ENCODE measurements around the gene CTXND2.
"Not testable (repeated sequence)": the region's sequence is repeated elsewhere in the genome, so short reads cannot be mapped to it uniquely, and the experiment has no call there.

The CTXND2 gene

DNA sequence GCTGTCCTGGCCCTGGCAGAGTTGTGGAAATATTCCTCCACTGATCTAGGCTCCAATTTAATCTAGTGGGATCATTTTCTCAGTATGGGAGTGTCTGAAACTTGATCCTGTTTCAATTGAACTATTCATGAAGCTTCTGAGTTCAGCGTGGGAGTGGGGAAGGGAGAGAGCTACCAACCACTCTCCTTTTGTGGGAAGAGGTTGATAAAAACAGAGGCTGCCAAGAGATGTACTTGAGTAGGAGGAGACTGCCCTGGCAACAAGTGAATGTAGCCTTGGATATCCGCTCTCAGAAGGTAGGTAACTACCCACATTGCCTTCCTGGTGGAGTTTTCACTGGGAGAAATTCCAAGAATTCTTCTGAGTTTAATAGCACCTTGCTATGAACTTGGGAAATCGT, at the start of gene CTXND2:
Gene CTXND2 (plus strand): TSS at position 119 of the 400 bp plus-strand sequence. CDS start 25,179 bp downstream, outside the sequence.
- DNase-seq (ENCODE audit: low spot score) = no peak

GRCh38 chr1:150840850-150841249, 46.1 kb upstream of the CTXND2 start:
- not testable (repeated sequence) for DNase-seq (ENCODE audit: low spot score)

DNA sequence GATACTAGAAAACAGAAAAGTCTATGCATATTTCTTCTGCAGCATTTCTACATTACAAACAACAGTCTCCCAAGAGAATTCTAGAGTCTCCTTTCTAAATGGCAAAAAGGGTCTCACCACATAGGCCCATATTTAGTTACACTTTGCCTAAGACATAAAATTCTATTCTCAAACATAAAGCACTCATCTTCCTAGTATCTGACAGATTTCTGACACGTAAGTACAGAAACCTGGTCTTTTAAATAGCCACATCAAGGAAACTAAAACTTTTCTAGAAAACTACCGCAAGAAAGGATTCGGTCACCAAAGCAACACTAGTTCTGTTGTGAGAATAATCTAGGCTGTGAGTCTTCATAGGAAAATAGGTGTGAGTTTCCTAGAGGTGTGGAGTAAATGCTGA, 45.3 kb upstream of the CTXND2 start:
- DNase-seq (ENCODE audit: low spot score) = peak; percentile 3

DNA sequence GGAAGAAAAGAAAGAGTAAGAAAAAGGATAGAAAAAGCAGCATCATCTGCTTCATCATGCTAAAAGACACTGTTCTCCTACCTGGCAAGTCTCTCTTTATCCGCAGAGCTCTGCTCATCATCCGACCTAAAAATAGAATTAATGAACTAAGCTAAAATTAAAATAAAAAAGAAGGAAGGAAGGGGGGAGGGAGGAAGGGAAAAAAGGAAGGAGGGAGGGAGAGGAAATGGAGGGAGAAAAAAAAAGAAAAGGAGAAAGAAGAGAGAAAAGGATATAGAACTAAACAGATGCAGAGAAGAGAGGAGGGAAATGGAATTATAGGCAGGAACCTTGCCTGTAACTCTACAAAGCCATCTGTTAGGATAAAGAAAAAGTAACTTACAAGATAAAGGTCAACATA, 44.6 kb upstream of the CTXND2 start:
- no peak for DNase-seq (ENCODE audit: low spot score)

- no peak for DNase-seq (ENCODE audit: low spot score)
Observed at GRCh38 chr1:150842964-150843363, 44.0 kb upstream of the CTXND2 start.

- no peak for DNase-seq (ENCODE audit: low spot score)
Observed at GRCh38 chr1:150843474-150843873, 43.5 kb upstream of the CTXND2 start.

DNA sequence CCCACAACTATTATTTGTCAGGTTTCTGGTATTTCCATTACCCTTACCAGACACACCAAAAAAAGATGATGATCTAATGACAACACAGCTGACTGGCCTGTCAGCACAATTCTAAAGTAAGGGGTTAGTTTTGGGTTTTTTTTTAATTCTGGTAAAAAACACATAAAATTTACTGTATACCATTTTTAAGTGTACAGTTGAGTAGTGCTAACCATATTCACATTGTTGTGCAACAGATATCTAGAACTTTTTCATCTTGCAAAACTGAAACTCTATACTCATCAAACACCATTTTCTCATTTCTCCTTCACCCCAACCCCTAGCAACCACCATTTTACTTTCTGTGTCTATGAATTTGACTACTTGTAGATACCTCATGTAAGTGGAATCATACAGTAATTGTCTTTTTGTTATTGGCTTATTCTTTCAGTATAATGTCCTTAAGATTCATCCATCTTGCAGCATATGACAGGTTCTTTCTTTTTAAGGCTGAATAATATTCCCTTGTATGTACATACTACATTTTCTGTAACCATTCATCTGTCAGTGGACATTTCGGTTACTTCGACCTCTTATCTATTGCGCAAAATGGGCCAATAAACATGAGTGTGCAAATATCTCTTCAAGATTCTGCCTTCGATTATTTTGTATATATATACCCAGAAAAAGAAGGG, 40.3 kb upstream of the CTXND2 start:
- no peak for DNase-seq (ENCODE audit: low spot score)

DNA sequence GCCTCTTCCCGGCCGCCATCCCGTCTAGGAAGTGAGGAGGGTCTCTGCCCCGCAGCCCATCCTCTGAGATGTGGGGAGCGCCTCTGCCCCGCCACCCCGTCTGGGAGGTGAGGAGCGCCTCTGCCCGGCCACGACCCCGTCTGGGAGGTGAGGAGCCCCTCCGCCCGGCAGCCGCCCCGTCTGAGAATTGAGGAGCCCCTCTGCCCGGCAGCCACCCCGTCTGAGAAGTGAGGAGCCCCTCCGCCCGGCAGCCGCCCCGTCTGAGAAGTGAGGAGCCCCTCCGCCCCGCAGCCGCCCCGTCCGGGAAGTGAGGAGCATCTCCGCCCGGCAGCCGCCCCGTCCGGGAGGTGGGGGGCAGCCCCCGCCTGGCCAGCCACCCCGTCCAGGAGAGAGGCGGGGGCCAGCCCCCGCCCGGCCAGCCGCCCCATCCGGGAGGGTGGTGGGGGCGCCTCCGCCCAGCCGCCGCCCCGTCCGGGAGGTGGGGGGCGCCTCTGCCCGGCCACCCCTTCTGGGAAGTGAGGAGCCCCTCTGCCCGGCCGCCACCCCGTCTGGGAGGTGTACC, 36.1 kb upstream of the CTXND2 start:
- not testable (repeated sequence) for DNase-seq (ENCODE audit: low spot score)

DNA sequence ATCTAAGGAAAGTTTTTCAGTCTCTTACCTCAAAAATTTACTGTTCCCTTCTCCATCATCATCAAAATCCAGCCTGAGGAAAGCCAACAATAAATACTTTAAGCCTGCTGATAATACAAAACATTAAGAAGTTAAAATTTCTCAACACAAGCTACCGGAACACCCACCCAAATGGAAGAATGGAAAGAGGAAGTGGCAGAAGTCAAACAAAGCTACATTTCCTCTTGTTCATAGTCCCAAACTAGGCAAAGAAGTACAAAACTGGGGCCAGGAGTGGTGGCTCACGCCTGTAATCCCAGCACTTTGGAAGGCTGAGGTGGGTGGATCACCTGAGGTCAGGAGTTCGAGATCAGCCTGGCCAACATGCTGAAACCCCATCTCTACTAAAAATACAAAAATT, 34.2 kb upstream of the CTXND2 start:
- DNase-seq (ENCODE audit: low spot score) = not testable (repeated sequence)

DNA sequence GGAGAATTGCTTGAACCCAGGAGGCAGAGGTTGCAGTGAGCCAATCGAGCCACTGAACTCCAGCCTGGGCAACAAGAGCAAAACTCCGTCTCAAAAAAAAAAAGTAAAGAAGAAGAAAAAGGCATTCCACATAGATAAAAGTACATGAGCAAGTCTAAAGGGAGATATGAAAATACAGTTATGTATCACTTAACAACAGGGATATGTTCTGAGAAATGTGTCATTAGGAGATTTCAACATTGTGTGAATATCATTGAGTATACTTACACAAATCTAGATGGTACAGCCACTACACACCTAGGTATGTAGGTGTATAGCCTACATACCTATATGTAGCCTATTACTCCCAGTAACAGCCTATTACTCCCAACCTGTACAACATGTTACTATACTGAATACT, 23.2 kb upstream of the CTXND2 start:
- DNase-seq (ENCODE audit: low spot score) = no peak

GRCh38 chr1:150864200-150864599, 22.7 kb upstream of the CTXND2 start:
- DNase-seq (ENCODE audit: low spot score) = not testable (repeated sequence)

DNA sequence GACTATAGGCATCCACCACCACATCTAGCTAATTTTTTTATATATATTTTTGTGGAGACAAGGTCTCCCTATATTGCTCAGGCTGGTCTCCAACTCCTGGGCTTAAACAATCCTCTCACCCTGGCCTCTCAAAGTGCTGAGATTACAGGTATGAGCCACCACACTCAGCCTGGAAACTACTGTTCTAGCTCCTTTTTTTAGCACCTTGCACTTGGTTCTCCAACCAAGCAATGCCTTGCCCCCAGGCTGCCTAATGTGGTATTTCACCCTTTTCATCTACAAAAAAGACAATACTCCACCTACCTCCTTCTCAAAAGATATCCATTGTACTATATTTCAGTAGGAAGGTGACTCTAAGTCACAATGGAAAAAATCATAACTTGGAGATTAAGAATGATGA, 17.3 kb upstream of the CTXND2 start:
- DNase-seq (ENCODE audit: low spot score) = no peak

DNA sequence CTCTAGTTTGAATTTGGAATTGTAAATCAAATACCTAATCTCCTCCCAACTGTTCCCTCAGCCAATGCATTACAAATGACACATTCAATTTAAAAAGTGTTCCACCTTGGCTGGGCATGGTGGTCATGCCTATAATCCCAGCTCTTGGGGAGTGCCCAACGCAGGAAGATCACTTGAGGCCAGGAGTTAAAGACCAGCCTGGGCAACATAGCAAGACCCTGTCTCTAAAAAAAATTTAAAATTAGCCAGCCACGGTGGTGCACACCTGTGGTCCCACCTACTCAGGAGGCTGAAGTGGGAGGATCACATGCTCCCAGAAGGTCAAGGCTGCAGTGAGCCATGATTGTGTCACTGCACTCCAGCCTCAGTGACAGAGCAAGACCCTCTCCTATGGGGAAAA, 14.4 kb upstream of the CTXND2 start:
- no peak for DNase-seq (ENCODE audit: low spot score)

- no peak for DNase-seq (ENCODE audit: low spot score)
Observed at GRCh38 chr1:150873521-150873920, 13.4 kb upstream of the CTXND2 start.

DNA sequence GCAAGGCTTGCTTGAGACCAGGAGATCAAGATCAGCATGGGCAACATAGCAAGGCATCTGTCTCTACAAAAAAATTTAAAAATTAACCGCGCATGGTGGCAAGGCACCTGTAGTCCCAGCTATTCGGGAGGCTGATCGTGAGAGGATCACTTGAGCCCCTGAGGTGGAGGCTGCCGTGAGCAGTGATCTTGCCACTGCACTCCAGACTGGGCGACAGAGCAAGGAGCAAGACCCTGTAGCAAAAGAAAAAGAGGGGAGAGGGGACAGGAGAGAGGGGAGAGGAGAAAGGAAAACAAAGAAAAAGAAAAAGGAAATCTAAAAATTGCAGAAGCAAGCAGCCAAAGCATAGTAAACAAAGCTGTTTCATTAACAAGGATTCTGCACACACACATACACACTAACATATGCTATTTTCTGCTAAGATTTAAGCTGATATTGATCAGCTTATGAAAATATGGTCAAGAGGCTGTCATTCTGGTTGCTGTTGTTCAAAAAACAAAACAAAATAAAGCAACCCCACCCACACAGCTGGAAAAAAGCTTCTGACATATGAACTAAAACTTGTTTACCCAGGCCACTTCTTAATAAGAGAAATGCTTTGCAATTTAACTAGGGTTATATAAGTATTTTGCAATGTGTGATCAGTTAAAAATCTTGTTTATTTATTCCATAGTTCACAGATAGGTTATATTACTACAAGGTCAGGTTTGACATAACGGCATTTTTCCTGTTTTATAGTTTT, 12.3 kb upstream of the CTXND2 start:
- no peak for DNase-seq (ENCODE audit: low spot score)

DNA sequence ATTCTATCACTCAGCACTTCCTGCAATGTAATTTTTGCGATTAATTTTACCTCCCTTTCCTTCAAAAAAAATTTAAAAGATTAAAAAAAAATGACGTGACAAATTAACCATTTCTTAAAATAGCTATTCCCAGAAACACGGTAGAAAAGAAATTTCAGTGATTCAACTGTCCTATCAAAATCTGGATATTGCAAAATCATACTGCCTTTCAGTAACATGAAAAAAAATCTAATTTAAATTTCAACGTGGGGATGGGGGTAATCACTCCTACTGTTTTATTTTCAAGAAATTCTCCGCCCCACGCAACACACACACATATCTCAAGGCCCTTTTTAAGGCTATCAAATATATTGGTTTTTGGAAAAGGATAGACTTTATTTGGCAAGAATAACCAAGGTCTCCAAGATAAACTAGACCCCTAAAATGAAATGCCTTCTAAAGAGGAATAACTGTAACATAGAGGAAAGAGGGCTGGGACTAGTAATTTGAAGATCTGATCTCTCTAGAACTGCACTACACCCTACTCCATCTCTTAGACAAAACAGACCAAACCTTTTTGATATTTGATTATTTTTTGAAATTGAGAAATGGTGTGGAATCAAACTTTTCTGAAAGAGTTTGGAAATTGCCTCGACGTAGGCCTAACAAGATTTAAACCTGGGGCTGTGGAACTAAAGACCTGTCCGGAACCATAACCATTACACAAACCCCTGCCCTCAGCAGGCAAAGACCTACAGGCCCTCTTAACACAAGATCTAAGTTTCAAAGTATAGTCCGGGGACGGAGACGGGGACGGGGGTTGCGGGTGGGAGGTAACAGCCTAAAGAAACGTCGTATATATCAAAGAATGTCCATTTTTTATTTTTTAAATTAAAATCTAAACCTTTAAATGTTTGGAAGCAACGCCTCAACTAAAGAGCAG, 11.5 kb upstream of the CTXND2 start:
- DNase-seq (ENCODE audit: low spot score) = no peak

DNA sequence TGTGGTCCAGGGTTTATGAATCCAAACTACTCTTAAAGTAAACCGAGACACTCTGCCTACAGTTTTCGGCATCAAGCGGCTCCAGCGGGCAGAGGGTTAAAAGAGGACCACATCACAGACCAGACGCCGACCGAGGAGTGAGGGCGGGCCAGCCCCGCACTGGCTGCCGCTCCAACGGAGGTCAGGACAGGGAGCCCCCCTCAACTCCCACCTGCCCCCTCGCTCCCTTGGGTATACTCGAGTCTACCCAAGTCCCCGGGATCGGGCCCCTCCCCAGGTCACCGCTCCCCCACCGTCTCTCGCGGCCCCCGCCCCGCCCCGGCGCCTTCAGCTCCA, 10.8 kb upstream of the CTXND2 start:
- DNase-seq (ENCODE audit: low spot score) = no peak

- DNase-seq (ENCODE audit: low spot score) = not testable (repeated sequence)
Observed at GRCh38 chr1:150878931-150879330, 8.0 kb upstream of the CTXND2 start.

GRCh38 chr1:150881331-150882070, 5.4 kb upstream of the CTXND2 start:
- no peak for DNase-seq (ENCODE audit: low spot score)

- not testable (repeated sequence) for DNase-seq (ENCODE audit: low spot score)
Observed at GRCh38 chr1:150883121-150883520, 3.8 kb upstream of the CTXND2 start.

DNA sequence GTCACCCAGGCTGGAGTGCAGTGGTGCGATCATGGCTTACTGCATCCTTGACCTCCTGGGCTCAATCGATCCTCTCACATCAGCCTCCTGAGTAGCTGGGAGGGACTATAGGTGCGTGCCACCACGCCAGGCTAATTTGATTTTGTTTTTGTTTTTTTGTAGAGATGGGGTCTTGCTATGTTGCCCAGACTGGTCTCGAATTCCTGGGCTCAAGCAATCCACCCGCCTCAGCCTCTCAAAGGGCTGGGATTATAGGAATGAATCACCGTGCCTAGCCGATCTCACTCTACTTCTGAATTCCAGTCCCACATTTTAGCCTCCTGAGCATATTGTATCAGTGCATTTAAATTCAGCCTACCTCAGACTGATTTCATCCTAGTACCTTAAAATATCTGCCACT, 1.8 kb downstream of the CTXND2 start:
- no peak for DNase-seq (ENCODE audit: low spot score)

- DNase-seq (ENCODE audit: low spot score) = no peak
Observed at GRCh38 chr1:150890033-150890416, 3.1 kb downstream of the CTXND2 start.

Data from CD4-positive, alpha-beta T cell treated with Interleukin-6 at 100 ng/mL for 8 hours (primary cell).